Midbrain (tissue), 1 donor: ENCODE measurements around the gene KRT15.

Source experiments
- DNase-seq: peaks from one replicate; lab custom pipeline; 2025; lab: John Stamatoyannopoulos, UW

KRT15 gene

DNA sequence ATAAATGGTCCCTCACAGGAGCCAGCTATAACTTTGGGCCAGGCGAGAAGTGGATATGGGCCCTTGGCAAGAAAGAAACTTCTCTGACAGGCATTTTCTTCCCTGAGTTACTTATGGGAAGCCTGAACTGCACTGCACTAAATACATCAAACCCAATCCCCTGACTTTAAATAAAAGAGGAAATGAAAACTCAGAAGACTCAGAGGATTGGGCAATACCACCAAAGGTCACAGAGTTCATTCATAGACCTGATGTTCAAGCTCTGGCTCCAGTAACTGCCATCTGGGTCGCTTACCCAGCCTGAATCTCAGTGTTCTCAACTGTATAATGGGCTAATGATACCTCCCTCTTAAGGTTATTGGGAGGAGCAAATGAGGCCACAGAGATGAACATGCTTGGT is 38.6 kb downstream of the KRT15 start:
- DNase-seq: no peak

DNA sequence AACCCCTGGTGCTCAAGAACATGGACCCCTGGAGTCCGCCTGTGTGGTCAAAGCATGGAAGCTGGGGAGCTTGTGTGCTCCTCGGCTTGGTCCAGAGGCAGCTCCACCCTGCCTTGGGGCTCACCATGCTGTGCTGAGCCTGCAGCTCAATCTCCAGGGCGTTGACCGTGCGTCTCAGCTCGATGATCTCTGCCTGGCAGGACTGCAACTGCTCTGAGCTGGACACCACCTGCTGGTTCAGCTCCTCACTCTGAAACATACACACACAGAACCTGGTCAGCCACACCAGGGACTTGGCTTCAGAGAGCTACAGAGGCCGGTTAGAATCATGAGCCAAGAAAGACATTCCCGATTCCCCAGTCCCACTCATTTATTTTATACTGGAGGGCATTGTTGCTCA is 40.5 kb downstream of the KRT15 start:
- no peak for DNase-seq

DNA sequence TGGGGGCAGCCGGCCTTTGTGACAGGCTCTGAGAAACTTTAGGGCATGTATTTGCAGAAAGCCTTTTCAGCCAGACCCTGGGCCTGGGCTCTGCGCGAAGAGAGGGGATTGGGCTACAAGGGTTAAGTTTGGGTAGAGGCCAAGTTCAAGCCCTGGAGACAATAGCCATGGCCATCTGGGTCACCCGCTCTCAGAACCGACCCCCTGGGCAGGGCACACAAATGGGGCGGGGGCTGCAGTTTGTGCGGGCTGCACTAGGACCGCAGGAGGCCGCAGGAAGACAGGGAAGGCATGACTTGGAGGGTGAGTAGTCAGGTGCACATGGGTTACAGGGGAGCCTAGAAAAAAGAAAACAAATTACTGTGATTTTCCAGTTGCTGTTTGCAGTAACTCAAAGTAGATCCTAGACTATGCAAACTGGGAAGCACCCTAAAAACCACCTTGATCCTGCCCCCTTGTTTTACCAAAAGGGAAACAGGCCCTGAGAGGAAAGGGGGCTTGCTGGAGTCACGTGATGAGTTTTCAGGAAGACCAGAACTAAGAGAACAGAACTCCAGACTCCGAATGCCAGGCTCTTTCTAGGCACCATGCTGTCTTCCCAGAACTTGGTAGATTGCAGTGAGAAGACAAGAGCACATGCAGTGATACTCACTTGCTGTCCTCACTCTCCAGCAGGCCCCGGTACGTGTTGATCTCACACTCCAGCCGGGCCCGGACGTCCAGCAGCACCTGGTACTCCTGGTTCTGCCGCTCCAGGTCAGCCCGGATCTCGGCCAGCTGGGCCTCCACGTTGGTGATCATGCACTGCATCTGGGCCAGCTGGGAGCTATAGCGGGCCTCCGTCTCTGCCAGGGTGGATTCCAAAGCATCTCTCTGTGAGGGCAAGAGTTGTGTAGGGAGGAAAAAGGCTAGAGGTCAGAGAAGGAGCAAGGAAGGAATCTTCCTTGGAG is 41.5 kb downstream of the KRT15 start:
- DNase-seq: no peak

DNA sequence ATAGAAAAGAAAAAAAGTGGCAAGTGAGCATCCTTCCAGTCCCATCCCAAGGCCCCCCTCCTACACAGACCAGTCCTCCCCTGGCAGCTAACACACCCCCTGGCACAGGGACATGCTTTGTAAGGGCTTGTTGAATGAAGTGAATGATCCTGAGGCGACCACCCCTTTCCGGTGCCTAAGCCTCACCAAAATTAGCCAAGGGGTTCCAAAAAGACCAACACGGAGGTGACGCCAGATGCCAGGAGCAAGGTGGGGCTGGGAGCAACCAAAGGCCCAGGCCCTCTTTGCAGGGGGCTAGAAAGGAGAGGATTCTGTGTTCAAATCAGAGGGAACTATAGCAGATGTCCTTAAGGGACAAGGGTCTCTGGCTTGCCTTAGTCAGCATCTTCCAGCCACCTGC is 43.3 kb downstream of the KRT15 start:
- no peak for DNase-seq

DNA sequence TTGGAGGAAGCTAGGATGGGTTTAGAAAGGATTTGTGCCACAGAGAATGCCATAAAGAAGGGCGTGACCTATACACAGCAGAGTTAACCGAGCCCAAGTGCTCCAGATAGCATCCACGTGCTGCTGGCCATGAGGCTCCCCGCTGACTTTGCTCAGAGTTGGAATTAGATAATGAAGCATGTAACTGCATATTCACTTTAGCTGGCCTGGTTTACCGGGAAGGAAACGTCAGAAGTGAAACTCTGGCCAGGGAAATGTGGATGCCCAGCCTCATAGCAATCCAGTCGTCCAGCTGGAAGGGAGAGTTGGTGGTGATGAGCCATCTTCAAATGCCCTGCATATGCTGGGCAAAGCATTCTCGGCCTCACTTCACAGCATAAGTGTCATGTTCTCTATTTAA is 43.8 kb downstream of the KRT15 start:
- DNase-seq: no peak

DNA sequence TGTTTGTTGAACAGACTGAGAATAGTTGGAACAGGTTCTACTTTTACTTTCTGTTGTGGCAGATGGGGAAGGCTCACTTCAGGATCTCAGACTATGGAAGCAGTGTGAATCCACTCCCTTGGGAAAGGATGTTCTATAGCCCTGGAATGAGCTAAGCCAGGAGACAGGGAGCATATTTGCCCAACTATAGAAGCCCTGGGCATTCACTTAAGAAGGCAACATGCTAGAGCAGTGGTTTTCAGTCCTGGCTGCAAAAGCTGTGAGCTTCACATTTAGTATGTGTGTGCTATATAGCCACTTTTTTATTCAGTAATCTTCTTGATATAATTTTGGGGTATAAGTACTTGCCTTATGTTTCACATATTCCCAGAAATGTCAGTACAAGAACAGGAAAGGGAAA is 50.3 kb downstream of the KRT15 start:
- no peak for DNase-seq

DNA sequence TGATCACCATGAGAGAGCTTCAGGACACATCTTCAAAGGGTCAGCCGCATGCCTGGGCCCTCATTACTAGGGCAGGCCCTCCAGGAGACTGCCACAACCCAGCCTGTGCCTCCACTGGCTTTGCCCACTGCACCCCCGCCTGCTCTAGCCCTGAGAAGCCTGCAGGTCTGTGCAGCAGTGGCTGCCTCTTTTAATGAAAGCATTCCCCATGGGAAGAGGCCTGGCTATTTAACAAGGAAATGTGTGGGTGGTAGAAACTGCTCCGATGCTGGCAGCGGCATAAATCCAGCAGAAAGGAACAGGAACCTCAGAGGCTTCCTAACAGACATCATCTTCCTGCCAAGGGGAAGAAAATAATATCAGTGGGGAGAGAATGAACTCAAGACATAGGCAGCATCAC is 51.1 kb downstream of the KRT15 start:
- no peak for DNase-seq

DNA sequence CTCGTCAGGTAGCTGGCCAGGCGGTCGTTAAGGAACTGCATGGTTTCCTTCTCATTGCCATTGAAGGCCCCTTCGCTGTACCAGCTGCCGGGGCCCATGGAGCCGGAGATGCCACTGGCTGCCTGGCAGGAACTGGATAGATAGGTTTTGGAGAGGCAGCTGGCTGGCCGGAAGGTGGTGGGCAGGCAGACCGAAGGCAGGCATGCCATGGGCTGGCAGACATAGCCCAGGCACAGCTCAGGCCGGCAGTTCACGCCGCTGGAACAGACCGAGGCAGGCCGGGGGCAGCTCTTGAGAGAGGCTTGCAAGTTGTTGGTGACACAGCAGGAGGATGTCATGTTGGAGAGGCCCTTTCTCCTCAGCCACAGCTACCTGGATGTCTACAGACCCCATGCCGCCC is 51.7 kb downstream of the KRT15 start, which contains the start of gene KRT32:
Gene KRT32, minus strand, starts transcription at position 399 of the 400 bp plus-strand sequence. Its CDS starts 61 bp downstream, at position 338.
- no peak for DNase-seq

DNA sequence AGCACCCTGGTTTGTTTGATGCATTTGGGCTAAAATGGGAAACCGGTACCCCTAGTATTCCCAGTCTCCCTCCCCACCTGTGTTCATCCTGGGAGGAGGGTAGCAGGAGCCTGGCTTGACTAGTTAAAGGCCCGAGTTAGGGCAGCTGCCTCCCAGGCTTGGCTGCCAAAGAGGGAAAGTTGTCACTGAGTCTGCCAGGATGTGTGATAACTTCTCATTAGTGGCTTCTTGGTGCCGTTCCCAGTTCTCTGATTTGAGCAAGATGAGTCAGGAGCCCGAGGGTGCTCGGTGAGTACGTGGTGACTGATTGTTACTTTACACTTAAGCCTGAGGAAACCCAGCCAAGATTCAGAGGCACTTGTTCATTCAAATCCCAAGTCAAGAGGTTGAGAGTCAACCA is 54.0 kb downstream of the KRT15 start:
- DNase-seq: no peak

DNA sequence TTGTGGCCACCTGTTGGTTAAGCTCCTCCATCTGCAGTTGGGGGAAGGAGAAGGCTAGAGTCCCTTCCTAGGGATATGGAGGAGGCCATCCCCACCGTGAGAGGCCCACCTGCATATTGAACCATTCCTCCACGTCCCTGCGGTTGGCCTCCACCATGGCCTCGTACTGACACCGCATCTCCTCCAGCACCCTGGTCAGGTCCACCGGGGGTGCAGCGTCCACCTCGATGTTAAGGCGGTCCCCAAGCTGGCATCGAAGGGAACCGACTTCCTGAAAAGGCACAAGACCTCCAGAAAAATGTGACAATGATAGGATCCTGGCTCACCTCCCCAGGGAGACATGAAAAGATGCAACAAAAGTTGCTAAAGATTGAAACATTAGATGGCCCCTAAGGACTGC is 54.5 kb downstream of the KRT15 start:
- DNase-seq: no peak

DNA sequence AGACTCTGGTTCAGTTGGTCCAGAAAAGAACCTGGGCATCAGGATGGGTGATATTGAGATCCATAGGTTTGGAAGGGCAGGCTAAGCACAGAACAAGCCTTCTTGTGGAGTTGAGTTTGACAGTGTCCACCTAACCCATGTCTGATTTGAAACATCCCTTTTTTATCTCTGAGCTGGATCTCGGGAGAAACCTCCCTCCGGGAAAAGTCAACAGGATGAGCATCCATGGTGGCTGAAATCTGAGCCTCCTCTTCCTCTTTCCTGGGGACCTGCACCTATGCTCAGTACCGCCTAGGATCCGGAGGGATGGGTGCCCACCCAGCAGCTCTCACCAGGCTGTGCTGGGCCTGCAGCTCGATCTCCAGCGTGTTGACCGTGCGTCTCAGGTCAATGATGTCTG is 54.9 kb downstream of the KRT15 start:
- no peak for DNase-seq
